GM18868 (cell line): ENCODE results near the gene SLC6A1.

Source experiments
- ATAC-seq: cut with Tn5 transposase; IDR thresholded peaks from one replicate; pipeline ENCODE4 v1.9.1; 2021; ENCODE audit warnings: mild to moderate bottlenecking, moderate library complexity; ENCODE audit not compliant: unreplicated experiment

SLC6A1 gene

DNA sequence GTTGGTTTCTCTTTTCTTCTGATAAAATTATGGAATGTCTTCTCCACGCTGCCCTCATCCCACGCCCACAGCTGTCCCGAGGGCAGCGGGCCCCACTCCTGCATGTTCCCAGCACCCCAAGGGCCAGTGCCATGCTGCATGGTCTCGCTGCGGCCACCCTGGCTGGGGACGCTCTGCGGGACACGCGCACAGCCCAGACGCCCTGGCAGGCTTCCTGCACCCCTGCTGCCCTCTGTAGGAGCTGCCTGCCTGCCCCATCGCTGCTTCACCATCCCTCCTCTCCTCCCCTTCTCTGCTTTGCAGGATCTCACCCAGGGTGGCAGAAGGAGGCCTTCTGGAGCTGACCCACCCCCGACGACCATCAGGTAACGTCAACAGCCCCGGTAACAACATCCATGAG lies 22.8 kb downstream of the SLC6A1 start:
- ATAC-seq, result no peak

DNA sequence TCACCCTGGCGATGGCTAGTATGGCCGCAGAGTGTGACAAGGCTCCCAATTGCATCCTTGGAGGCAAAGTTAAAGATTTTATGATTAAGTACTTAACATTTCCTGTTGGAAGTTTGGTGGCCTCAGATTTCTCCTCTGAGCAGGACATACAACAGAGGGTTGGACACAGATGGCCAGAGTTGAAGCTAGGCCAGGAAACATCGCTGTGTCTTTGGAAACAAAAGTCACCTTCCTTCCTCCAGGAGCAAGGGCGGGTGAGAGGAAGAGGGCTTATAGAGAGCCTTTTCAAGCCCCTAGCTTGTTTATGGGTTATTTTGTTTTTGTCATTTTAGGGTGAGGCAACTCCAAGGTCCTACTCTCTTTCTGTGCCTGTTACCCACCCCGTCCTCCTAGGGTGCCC lies 24.2 kb downstream of the SLC6A1 start:
- no peak for ATAC-seq

GRCh38 chr3:11019116-11019819 lies 26.7 kb downstream of the SLC6A1 start:
- no peak for ATAC-seq

DNA sequence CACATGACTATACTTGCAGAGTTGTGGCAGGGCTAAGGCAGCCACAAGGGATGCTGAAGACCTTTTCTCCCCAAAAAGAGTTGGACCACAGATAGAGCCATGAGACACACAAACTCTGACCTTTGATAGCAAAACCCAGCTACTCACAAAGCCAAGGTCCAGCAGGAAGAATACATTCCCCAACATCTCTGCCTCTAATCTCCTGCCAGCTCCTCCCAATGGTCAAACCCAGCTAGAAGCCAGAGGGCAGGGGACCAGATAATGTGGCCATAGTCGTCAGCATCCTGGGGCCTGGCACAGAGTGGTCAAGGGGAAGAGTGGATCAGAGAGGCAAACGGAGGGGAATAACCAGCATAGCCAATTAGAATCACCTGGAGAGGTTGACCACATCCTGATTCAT lies 28.2 kb downstream of the SLC6A1 start:
- no peak for ATAC-seq

GRCh38 chr3:11021611-11022011 lies 29.1 kb downstream of the SLC6A1 start:
- ATAC-seq, result no peak

DNA sequence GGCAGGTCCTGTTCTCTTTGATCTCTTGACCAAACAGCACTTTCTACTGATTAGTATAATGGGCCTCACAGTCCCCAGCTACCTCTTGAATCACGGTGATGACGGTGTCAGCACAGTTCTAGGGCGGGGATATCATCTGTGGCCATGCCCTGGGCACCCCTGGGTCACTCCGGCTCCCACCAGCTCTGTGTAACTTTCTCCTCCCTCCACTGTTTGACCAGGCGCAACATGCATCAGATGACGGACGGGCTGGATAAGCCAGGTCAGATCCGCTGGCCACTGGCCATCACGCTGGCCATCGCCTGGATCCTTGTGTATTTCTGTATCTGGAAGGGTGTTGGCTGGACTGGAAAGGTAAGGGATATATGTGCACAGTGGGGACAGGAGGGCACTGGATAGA lies 29.6 kb downstream of the SLC6A1 start:
- ATAC-seq, result no peak

GRCh38 chr3:11024181-11024580 lies 31.6 kb downstream of the SLC6A1 start:
- no peak for ATAC-seq

- no peak for ATAC-seq
These were observed 37.4 kb downstream of the SLC6A1 start for GRCh38 chr3:11029948-11030347.

DNA sequence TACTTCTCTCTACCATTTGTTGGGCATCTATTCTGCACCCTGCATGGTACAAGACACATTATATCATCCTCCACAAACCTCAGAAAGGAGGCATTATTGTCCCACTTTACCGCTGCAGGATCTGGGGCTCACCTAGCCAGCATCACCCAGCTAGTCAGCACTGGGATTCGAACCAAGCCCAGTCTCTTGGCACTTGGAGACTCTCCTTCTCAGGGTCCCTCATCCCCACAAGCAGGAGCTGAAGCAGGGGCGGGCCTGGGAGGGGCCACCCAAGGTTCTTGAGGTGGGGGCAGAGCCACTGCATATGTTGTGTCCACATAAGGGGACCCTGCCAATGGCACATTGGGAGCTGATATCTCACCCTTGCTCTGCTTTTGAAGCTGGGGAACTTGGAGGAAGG lies 41.3 kb downstream of the SLC6A1 start:
- ATAC-seq, result no peak

DNA sequence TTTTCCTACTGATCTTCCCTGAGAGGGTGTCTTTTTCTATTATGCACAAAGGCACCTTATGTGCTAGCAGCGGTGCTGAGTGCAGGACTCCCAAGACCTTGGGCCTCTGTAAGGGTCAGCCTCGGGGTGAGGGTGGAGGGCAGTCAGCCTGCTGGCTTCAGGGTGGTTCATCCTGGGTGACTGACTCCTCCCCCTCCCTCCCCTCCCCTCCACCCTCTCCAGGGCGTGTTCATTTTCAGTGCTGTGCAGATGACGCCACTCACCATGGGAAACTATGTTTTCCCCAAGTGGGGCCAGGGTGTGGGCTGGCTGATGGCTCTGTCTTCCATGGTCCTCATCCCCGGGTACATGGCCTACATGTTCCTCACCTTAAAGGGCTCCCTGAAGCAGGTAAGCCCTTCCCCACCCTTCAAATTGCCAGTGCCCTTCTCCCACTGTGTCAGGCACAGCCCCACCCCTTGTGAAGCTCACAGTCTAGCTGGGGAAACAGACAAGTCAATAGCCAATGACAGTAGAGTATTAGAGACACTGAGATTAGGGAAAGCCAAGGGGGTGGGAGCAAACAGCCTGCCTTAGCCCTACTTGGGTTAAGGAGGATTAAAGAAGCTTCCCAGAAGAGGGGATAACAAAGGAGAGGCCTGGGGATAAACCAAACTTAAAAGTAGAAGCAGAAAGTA lies 41.9 kb downstream of the SLC6A1 start:
- no peak for ATAC-seq

- no peak for ATAC-seq
These were observed 43.4 kb downstream of the SLC6A1 start for GRCh38 chr3:11035757-11036505.

GRCh38 chr3:11037241-11037873 lies 44.8 kb downstream of the SLC6A1 start:
- no peak for ATAC-seq

DNA sequence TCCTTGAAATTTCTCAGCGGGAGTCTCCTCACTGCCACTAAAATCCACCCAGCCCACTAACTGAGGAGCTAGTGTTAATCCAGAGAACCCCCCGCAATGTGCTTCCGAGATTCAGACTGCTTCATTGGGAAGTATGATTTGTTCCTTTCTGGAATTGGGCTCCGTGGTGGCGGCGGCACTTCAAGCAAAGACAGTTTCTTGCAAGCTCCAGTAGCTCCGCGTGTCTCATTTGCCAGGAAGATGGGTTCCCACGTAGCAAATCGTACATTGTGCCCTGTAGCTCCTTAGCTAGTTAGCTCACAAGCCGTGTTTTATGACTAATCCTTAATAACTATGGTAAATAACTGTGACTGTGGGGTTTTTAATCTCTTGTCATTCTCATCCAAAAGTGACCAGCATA lies 45.4 kb downstream of the SLC6A1 start:
- no peak for ATAC-seq

GRCh38 chr3:11045536-11045935 lies 53.0 kb downstream of the SLC6A1 start:
- no peak for ATAC-seq

DNA sequence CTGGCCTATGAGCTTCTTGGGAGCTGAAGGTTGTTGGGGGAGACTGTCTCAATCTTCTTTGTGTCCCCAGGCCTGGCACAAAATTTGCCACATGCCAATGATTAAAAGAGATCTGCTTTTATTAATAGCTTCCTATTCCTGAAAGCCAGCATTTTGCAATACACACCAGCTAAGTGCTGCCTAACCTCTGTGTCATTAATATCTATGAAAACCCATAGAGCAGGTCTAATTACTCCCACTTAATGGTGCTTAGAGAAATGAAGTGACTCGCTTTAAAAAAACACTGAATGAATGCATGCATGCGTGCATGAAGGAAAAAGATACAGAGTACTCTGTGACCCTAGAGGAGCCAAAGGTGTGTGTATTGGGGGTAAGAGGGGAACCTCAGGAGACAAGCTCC lies 55.0 kb downstream of the SLC6A1 start:
- ATAC-seq, result no peak

DNA sequence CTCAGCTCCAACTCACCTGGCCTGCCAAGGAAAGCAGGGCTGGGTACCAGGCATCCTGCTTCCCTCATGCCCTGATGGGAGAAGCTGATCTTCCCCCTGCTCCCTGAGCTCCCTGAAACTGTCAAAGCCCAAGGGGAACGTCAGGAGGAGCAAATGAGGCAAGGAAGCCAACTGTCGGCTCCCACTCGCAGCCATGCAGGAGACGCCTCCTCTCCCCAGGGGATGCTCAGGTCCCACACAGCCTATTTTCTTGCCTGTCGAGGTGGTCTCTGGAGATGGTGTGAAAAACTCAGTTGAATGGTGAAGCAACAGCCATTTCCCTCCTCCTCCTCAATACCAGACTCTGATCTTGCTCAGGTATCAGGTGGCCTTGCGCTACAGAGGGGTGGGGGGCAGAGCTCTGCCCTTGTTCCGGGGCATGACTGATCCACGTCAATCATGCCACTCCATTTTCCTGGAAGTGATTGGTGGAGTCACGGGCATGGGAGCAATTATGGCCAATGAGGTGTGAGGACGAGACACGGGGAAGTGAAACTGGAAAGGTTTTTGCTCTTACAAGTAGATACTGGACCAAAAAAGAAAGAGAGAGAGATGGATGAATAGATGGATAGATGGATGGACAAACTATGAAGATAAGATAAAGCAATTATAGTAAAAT lies 58.2 kb downstream of the SLC6A1 start:
- ATAC-seq, result no peak

GRCh38 chr3:11053926-11054503 lies 61.5 kb downstream of the SLC6A1 start:
- ATAC-seq, result no peak

DNA sequence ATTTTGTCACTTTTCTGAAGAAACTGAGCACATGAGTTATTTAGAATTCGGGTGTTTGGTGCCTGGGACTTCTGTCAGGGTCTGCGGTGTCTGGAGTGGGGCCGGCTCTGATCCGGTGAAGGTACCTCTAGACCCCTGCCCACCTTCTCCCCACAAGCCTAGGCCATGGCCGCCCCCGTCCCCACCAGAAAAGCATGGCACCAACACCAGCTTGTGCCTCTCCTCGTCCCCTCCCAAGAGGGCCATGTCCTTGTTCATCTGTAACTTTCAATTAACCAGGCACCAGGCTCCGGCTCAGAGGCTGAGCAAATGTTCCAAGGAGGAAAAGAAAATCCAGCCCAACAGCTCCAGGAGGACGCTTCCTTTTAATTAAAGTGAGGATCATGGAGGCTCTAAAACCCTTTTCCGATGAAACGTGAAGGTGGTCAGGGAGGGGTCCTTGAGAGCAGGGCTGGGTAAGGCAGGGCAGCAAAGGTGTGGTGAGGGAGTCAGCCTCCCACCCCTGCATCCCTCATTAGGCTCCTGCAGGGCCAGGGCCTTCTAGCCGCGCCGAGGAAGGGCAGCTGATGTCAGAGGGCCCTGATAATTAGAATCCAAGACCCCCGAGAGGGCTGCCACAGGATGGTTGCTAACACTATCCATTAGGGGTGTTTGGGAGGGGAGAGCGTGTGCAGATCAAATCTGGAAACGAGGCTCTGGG lies 62.3 kb downstream of the SLC6A1 start:
- no peak for ATAC-seq

DNA sequence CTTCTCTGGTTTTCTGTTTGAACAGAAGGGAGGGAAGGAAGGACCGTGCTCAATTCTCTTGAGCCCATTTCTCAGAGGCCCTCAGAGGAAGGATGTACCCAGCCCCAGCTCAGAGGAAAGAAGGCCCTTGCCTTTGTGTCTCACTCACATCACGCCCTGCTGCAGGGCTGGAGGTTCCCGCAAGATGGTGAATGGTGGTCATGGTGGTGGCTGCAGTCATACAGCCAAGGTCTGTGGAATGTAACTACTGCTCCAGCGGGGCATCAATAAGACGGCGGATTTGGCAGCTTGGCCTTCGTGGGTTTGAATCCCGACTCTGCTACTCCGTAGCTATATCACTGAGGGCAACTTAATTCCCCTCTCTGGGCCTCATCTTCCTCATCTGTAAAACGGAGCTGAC lies 62.9 kb downstream of the SLC6A1 start:
- ATAC-seq, result no peak

GRCh38 chr3:11056531-11057050 lies 64.0 kb downstream of the SLC6A1 start:
- ATAC-seq, result no peak
